Measurements from ENCODE around the gene L1TD1. TPM values are rescaled to one million over a fixed set of nuclear protein-coding genes. Genes with fewer than 3 reads are reported as not detected.
"Not testable (repeated sequence)": the region's sequence is repeated elsewhere in the genome, so short reads cannot be mapped to it uniquely, and the experiment has no call there.

Gene L1TD1
- total RNA-seq, 1 donor from 2014 or later: 0.59 TPM

GRCh38 chr1:62176597-62177312, 17.9 kb upstream of the L1TD1 start:
- Histone ChIP-seq H3K36me3 (no peaks in the 10 kb centered on the region), H3K9me3 (no peaks in the 10 kb centered on the region), H3K27ac (no peak overlapping the region), H3K27me3 (ENCODE audit: low read depth) (no peaks in the 10 kb centered on the region), H3K4me3 (no peak overlapping the region), H3K4me1 (no peaks in the 10 kb centered on the region)
- DNase-seq (no peak), ATAC-seq (no peak)
- intact Hi-C loops (cut with DNase I): no loop called here
- no peak for TF ChIP-seq CTCF (IDR thresholded peaks at IDR 0.05)

GRCh38 chr1:62177621-62178020, 17.0 kb upstream of the L1TD1 start:
- no peaks in the 10 kb centered on the region for H3K9me3 ChIP-seq
- intact Hi-C loops (cut with DNase I): no loop called here
- TF ChIP-seq CTCF (IDR thresholded peaks at IDR 0.05): no peak
- no peaks in the 10 kb centered on the region for H3K4me1 ChIP-seq
- no peak overlapping the region for H3K4me3 ChIP-seq
- ATAC-seq: no peak
- no peak overlapping the region for H3K27ac ChIP-seq
- H3K36me3 ChIP-seq: no peaks in the 10 kb centered on the region
- no peaks in the 10 kb centered on the region for H3K27me3 ChIP-seq (ENCODE audit: low read depth)
- no peak for DNase-seq

- intact Hi-C loops (cut with DNase I): no loop called here
- Histone ChIP-seq H3K36me3 (no peaks in the 10 kb centered on the region), H3K4me3 (no peak overlapping the region), H3K9me3 (no peaks in the 10 kb centered on the region), H3K27ac (no peak overlapping the region), H3K4me1 (no peaks in the 10 kb centered on the region), H3K27me3 (ENCODE audit: low read depth) (no peaks in the 10 kb centered on the region)
- ATAC-seq (no peak), DNase-seq (no peak)
- no peak for TF ChIP-seq CTCF (IDR thresholded peaks at IDR 0.05)
Measured at GRCh38 chr1:62178372-62178771, 16.3 kb upstream of the L1TD1 start.

- H3K4me3 ChIP-seq; H3K27ac ChIP-seq; DNase-seq; H3K36me3 ChIP-seq; H3K4me1 ChIP-seq; ATAC-seq; H3K27me3 ChIP-seq (ENCODE audit: low read depth); intact Hi-C loops (cut with DNase I); H3K9me3 ChIP-seq: not testable (repeated sequence)
Measured at GRCh38 chr1:62180054-62180453, 14.6 kb upstream of the L1TD1 start.

- no peak for DNase-seq
Measured at GRCh38 chr1:62180639-62181038, 14.0 kb upstream of the L1TD1 start.

More at GRCh38 chr1:62180639-62181038, 14.0 kb upstream of the L1TD1 start:
- intact Hi-C loops (cut with DNase I): no loop called here
- no peaks in the 10 kb centered on the region for H3K36me3 ChIP-seq
- no peak overlapping the region for H3K4me3 ChIP-seq
- no peak overlapping the region for H3K27ac ChIP-seq
- no peaks in the 10 kb centered on the region for H3K9me3 ChIP-seq
- TF ChIP-seq CTCF (IDR thresholded peaks at IDR 0.05): no peak
- H3K27me3 ChIP-seq (ENCODE audit: low read depth): no peaks in the 10 kb centered on the region
- ATAC-seq: no peak
- H3K4me1 ChIP-seq: no peaks in the 10 kb centered on the region
